D721Med (cell line): ENCODE results near the gene FAM107B.

Experiments used
- DNase-seq: peaks from one replicate; pipeline ENCODE4 v3.0.0; 2011; ENCODE audit warnings: low spot score; ENCODE audit not compliant: insufficient read length
- FAIRE-seq: peaks from 2 replicates; lab custom pipeline; 2011; peaks lifted over from hg19 to GRCh38; lab: Jason Lieb, UNC
- CTCF ChIP-seq: IDR thresholded peaks from 2 replicates; pipeline ENCODE4 v1.5.1; 2012; ENCODE audit warnings: mild to moderate bottlenecking, control low read depth; ENCODE audit not compliant: insufficient read depth; ENCODE audit errors: missing control alignments

FAM107B gene

GRCh38 chr10:14530465-14530864, 244.2 kb downstream of the FAM107B start:
- FAIRE-seq, result no peak
- DNase-seq, result no peak
- TF ChIP-seq CTCF, result no peak

GRCh38 chr10:14529351-14529750, 245.3 kb downstream of the FAM107B start:
- DNase-seq (no peak), FAIRE-seq (no peak)
- no peak for TF ChIP-seq CTCF

- FAIRE-seq, result no peak
- no peak for TF ChIP-seq CTCF
Measured at GRCh38 chr10:14528450-14528849, 246.2 kb downstream of the FAM107B start.

GRCh38 chr10:14527915-14528314, 246.8 kb downstream of the FAM107B start:
- no peak for TF ChIP-seq CTCF
- FAIRE-seq (no peak), DNase-seq (no peak)

More at GRCh38 chr10:14528450-14528849, 246.2 kb downstream of the FAM107B start:
- DNase-seq, result no peak

- TF ChIP-seq CTCF, result no peak
- DNase-seq (no peak), FAIRE-seq (no peak)
Measured at GRCh38 chr10:14527134-14527844, 247.4 kb downstream of the FAM107B start.

- DNase-seq (no peak), FAIRE-seq (no peak)
Measured at GRCh38 chr10:14526326-14526725, 248.4 kb downstream of the FAM107B start.

More at GRCh38 chr10:14526326-14526725, 248.4 kb downstream of the FAM107B start:
- no peak for TF ChIP-seq CTCF
